SH-SY5Y (cell line): ENCODE data around the gene CLDN16.

ENCODE experiments used
- GATA2 ChIP-seq: IDR thresholded peaks from 2 replicates; pipeline ENCODE4 v1.6.1; 2011; ENCODE audit warnings: mild to moderate bottlenecking, low read depth, low read length
- GATA3 ChIP-seq: IDR thresholded peaks from 2 replicates; pipeline ENCODE4 v1.6.1; 2011; ENCODE audit warnings: low read depth, mild to moderate bottlenecking, low read length, moderate library complexity

GRCh38 chr3:190401963-190402362, 14.0 kb downstream of the CLDN16 start:
- TF ChIP-seq GATA2 (no peak), GATA3 (no peak)
